GM10266 (cell line): Measurements from ENCODE around the gene SEMA5B.

Source experiments
- DNase-seq: peaks from one replicate; pipeline ENCODE4 v3.0.0; 2012; ENCODE audit errors: extremely low spot score
- CTCF ChIP-seq: IDR thresholded peaks from 2 replicates; pipeline ENCODE4 v1.5.1; 2012; ENCODE audit warnings: mild to moderate bottlenecking, low read depth; ENCODE audit not compliant: control insufficient read depth, insufficient read depth; ENCODE audit errors: missing control alignments

Gene SEMA5B

GRCh38 chr3:122988508-122988907, 39.1 kb downstream of the SEMA5B start:
- TF ChIP-seq CTCF: no peak
- DNase-seq: no peak

DNA sequence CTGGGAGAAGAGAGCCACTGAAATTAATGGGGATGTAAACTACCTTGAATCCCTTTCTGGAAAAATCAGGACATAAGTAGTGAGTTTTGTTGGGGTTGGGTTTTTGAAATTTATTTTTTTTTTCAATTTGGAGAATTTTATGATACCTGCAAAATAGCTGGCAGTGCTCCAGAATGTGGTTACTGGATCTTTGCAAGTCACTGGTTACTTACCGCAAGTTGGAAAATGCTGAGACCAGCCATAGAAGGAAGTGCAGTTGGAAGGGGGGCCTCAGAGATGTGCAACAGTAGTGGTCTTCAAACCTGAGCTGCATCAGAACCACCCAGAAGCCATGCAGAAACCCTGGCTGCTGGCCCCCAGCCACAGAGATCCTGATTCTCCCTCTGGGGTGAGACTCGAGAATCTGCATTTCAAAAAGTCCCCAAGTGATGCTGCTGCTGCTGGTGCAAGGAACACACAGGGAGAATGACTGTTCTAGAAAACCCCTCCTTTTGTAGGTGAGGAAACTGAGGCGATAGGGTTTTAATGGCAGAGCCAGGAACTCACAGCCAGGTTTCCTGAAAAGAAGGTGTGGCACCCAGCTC, 39.7 kb downstream of the SEMA5B start:
- no peak for TF ChIP-seq CTCF
- no peak for DNase-seq

DNA sequence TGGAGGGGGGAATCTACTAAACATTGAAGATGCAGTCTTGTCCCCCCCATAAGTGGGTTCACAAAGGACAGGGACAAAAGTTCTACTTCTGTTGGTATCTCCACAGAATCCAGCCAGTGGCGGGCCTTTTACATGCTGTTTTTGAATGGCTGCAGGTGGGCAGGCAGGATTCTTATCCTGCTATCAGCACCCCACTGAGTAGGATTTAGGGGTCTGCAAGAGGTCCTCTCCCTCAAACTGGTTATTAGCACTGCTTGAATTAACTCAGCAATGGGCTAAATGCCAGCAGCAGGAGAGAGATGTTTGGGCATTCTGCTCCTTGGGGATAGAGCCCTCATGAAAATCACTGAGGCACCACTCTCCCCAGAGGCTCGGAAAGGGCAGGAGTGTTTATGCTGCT, 40.3 kb downstream of the SEMA5B start:
- DNase-seq: no peak
- no peak for TF ChIP-seq CTCF

GRCh38 chr3:122986693-122987179, 40.8 kb downstream of the SEMA5B start:
- DNase-seq: no peak
- no peak for TF ChIP-seq CTCF

- no peak for TF ChIP-seq CTCF
- no peak for DNase-seq
Observed at GRCh38 chr3:122985539-122985938, 42.0 kb downstream of the SEMA5B start.

DNA sequence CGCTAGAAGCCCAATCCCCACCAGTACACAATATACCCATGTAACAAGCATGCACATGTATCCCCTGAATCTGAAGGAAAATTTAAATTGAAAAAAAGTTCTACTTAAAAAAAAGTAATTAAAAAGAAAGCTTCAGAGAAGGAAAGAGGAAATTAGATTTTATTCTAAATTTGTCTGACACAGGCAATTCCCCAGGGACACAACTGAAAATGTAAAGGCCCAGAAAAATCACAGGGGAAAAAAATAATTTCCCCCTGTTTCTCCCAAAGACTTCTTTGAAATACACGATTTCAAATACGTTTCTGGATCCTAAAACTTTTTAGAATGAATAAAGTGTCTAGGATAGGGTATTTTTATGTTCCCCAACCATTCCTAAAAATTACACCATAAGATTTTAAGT, 42.9 kb downstream of the SEMA5B start:
- no peak for TF ChIP-seq CTCF
- DNase-seq: no peak

GRCh38 chr3:122984007-122984406, 43.6 kb downstream of the SEMA5B start:
- DNase-seq: no peak
- TF ChIP-seq CTCF: no peak
